ENCODE results near the gene SGMS1.
"Not testable (repeated sequence)": the region's sequence is repeated elsewhere in the genome, so short reads cannot be mapped to it uniquely, and the experiment has no call there.

The SGMS1 gene

DNA sequence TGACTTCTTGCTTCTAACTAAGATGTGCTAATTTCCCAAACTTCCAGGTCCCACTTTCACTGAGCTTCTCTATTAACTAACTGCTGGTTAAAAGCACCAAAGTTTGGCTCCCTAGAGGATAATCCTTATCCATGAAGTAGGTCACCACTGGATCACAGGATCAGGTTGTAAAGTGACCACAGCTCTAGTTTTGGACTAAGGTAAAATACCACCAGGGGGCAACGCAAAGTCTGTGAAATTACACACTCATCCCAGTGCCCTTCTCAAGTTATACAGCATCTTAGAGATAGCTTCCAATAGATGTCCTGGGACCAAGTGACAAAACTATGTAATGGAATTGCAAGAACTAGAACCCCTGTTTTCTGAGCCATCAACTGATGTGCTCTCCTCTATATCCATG is 256.0 kb downstream of the SGMS1 start:
- in situ Hi-C loops (cut with HindIII; ENCODE audit: low pct_ligation_motif_present, low sequenced_read_pairs), result no loop called here
- DNase-seq, result peak; percentile 57

DNA sequence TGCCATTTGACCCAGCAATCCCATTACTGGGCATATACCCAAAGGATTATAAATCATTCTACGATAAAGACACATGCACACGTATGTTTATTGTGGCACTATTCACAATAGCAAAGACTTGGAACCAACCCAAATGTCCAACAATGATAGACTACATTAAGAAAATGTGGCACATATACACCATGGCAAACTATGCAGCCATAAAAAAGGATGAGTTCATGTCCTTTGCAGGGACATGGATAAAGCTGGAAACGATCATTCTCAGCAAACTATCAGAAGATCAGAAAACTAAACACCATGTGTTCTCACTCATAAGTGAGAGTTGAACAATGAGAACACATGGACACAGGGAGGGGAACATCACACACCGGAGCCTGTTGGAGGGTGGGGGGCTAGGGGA is 257.3 kb downstream of the SGMS1 start:
- H3K36me3 ChIP-seq (replicated peaks); DNase-seq; H3K27ac ChIP-seq; H3K4me3 ChIP-seq (ENCODE audit: low read depth, low read length); in situ Hi-C loops (cut with HindIII; ENCODE audit: low pct_ligation_motif_present, low sequenced_read_pairs); H3K27me3 ChIP-seq (replicated peaks): not testable (repeated sequence)

More for the DNA sequence above, 256.0 kb downstream of the SGMS1 start:
- H3K36me3 ChIP-seq (replicated peaks), result no peaks in the 10 kb centered on the region
- no peak overlapping the region for H3K4me3 ChIP-seq (ENCODE audit: low read depth, low read length)
- H3K27ac ChIP-seq, result no peak overlapping the region
- TF ChIP-seq, protein P1, sequence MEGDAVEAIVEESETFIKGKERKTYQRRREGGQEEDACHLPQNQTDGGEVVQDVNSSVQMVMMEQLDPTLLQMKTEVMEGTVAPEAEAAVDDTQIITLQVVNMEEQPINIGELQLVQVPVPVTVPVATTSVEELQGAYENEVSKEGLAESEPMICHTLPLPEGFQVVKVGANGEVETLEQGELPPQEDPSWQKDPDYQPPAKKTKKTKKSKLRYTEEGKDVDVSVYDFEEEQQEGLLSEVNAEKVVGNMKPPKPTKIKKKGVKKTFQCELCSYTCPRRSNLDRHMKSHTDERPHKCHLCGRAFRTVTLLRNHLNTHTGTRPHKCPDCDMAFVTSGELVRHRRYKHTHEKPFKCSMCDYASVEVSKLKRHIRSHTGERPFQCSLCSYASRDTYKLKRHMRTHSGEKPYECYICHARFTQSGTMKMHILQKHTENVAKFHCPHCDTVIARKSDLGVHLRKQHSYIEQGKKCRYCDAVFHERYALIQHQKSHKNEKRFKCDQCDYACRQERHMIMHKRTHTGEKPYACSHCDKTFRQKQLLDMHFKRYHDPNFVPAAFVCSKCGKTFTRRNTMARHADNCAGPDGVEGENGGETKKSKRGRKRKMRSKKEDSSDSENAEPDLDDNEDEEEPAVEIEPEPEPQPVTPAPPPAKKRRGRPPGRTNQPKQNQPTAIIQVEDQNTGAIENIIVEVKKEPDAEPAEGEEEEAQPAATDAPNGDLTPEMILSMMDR (IDR thresholded peaks at IDR 0.05; ENCODE audit: low read depth, low read length, missing control alignments), result peak; percentile 64
- no peaks in the 10 kb centered on the region for H3K27me3 ChIP-seq (replicated peaks)

DNA sequence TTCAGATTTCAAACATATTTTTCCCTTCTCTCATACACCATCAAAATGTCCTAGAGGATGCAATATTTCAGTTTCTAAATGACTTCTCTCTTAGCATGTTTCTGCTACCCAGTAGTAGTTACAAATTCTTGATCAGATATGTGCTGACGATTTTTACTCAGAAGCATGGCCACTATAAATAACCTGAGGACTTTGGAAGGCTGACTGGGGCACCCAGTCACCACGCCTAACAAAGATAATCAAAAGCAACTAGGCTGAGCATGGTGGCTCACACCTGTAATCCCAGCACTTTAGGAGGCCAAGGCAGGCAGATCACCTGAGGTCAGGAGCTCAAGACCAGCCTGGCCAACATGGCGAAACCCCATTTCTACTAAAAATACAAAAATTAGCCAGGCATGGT is 259.0 kb downstream of the SGMS1 start:
- H3K4me3 ChIP-seq (ENCODE audit: low read depth, low read length); H3K27ac ChIP-seq; H3K36me3 ChIP-seq (replicated peaks); H3K27me3 ChIP-seq (replicated peaks); in situ Hi-C loops (cut with HindIII; ENCODE audit: low pct_ligation_motif_present, low sequenced_read_pairs); DNase-seq: not testable (repeated sequence)

DNA sequence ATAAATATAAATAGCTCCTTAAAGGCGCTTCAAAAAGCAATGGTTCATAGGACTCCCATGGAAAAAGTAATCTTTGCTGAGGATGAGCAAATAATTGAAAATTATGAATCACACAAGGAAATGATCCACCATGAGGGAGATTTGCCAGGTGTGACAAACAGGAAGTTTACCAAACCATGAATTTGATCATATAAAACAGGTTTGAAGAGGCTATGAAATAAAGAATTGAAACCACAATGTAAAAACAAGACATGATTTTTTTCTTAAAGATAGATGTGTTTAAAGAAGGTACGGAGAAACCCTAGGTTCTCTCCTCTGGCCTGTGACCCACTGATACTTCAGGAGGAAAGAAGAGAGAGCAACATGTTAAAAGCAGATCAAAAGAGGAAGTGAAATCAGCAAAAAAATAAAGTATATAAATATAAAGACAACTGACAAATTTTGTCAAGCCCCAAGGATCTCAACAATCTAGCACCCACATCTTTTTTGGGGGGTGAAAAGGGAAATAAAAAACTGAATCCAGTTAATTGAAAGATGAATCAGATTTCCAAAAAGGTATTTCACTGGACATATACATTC is 261.1 kb downstream of the SGMS1 start:
- Histone ChIP-seq H3K27ac (no peak overlapping the region), H3K4me3 (ENCODE audit: low read depth, low read length) (no peak overlapping the region), H3K27me3 (replicated peaks) (no peaks in the 10 kb centered on the region), H3K36me3 (replicated peaks) (no peaks in the 10 kb centered on the region)
- in situ Hi-C loops (cut with HindIII; ENCODE audit: low pct_ligation_motif_present, low sequenced_read_pairs), result no loop called here
- no peak for DNase-seq
- TF ChIP-seq, protein P1 (IDR thresholded peaks at IDR 0.05; ENCODE audit: low read depth, low read length, missing control alignments), result no peak

DNA sequence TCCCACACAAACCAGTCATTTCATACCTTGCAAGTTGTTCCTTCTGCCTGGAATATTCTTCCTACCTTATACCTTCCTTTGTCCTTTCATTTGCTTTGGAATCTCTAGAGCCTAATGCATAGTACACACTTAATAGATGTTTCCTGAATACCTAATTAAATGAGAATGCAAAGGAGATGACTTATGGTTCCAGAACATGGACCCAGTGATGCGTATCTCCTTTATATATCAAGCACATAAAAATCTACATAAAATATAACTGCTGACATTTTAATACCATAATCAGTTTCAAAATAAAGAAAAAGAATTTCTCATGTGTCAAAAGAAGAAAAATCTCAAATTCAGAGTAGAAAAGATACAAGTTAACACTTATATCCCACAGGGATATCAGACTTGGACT is 261.8 kb downstream of the SGMS1 start:
- in situ Hi-C loops (cut with HindIII; ENCODE audit: low pct_ligation_motif_present, low sequenced_read_pairs), result no loop called here
- Histone ChIP-seq H3K27ac (no peak overlapping the region), H3K36me3 (replicated peaks) (no peaks in the 10 kb centered on the region), H3K27me3 (replicated peaks) (no peaks in the 10 kb centered on the region), H3K4me3 (ENCODE audit: low read depth, low read length) (no peak overlapping the region)
- TF ChIP-seq, protein P1 (IDR thresholded peaks at IDR 0.05; ENCODE audit: low read depth, low read length, missing control alignments), result no peak
- DNase-seq, result no peak

DNA sequence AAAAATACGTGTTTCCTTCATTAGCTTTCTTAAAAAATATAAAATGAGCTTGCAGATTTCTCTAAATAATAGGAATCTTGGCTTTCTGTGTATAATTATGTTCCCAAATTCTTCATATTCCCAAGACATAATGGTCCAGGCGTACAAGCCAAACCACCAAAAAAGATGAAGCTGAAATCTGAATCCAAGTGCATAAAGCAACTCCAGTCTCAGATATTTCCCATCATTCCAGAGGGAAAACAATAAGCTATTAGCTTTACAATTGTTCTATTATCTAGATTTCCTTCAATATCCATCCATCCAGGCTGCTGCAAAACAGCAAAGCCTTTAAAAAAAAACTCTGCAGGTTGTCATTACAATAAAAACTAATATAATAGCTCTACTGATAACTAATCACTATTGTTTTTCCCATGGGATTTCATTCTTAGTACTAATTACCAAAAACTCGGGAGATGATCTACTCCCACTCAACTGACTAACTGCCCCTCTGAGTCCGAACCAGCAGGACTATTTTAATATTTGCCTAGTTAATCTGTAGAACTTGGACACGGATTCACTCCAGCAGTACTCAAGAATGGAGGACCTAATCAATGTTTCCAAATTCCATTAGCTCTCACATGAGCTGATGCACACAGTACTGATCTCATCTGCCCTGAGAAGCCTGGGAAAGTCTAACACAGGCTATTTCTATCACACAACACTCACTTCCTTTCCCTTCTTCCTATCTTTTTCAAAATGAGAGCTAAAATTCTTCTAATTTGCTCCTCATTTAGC is 263.5 kb downstream of the SGMS1 start:
- TF ChIP-seq, protein P1 (IDR thresholded peaks at IDR 0.05; ENCODE audit: low read depth, low read length, missing control alignments), result no peak
- Histone ChIP-seq H3K36me3 (replicated peaks) (no peaks in the 10 kb centered on the region), H3K4me3 (ENCODE audit: low read depth, low read length) (no peak overlapping the region), H3K27ac (no peak overlapping the region), H3K27me3 (replicated peaks) (no peaks in the 10 kb centered on the region)
- peak; percentile 25 for DNase-seq
- in situ Hi-C loops (cut with HindIII; ENCODE audit: low pct_ligation_motif_present, low sequenced_read_pairs), result no loop called here

Measured in brain microvascular endothelial cell (primary cell).